Activated CD4-positive, CD25-positive, alpha-beta regulatory T cell treated with anti-CD3 and anti-CD28 coated beads, Interleukin-2, amount 50 U/mL, for 24 hours (primary cell): ENCODE measurements around the gene SCYL2.
"Not testable (repeated sequence)": the region's sequence is repeated elsewhere in the genome, so short reads cannot be mapped to it uniquely, and the experiment has no call there.

Source experiments
- ATAC-seq, 2 donors: fragments of 150-1000 bp; cut with Tn5 transposase; one replicate each; pipeline ENCODE4 v1.10.0; 2021; ENCODE audit warnings: mild to moderate bottlenecking in 1 of 2, moderate library complexity in 1 of 2

SCYL2 gene

DNA sequence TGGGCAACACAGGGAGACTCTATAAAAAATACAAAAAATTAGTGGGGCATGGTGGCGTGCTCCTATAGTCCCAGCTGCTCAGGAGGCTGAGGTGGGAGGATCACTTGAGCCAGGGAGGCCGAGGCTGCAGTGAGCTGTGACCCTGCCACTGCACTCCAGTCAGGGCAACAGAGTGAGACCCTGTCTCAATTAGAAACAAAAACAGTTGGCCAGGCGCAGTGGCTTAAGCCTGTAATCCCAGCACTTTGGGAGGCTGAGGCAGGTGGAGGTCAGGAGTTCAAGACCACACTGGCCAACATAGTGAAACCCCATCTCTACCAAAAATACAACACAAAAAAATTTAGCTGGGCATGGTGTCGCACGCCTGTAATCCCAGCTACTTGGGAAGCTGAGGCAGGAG lies 1.9 kb upstream of the SCYL2 start:
- ATAC-seq: not testable (repeated sequence)

DNA sequence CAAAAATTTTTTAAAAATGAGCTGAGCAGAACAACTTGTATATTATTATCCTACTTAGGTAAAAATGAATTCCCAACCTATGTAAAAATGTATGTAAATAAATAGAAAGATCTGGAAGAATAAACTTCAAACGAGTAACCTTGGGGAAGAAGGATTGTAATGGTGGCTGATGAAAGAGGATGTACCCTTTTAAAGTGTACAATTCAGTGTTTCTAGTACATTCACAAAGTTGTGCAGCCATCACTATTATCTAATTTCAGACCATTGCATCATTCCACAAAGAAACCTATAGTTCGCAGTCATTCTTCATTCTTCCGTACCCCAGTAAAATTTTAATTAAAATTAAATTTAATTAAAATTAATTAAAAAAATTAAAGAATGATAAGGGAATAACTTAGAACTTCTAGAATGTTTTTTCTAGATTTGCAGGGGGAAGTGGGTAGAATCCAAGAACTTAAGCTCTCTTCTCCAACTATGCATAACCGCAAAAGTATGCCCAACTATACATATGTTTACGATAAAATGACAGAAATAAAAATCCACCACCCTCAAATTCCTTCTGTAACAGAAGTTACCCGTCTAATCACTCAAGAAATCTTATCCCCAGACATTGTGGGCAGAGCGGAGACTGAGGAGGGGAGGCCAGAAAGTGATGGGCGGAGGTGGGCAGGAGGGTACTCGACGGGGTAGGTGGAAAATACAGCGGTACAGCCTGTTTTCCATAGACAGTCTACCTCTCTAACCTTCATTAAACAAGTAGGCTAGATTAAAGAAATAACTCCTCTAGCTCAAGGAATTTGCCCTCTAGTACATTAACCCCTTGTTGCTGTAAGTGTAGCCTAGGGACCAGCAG lies 1.0 kb upstream of the SCYL2 start:
- ATAC-seq: no peak

GRCh38 chr12:100266585-100266834 lies 467 bp upstream of the SCYL2 start:
- ATAC-seq: peak; percentile 85 to 86

GRCh38 chr12:100267603-100268281 lies 765 bp downstream of the SCYL2 start:
- ATAC-seq: no peak

- no peak for ATAC-seq
These were observed 2.0 kb downstream of the SCYL2 start for GRCh38 chr12:100268835-100269564.

DNA sequence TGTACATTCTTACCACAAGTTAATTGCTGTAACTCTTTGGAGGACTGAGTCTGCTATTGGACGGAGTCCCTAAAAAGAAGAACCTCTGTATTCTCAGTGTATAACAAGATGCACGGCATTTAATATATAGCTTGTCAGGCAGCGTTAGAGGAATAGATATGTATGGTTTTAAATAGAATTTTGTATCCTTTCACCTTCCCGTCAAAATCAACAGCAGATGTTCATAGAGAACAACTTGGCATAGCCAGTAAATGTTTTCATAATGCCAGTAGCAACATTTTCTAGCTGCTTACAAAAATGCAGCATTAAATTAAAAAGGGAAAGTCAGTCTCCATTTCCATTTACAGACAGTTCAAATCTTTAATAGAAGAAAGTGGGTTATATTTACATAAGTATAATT lies 6.8 kb downstream of the SCYL2 start:
- no peak for ATAC-seq

DNA sequence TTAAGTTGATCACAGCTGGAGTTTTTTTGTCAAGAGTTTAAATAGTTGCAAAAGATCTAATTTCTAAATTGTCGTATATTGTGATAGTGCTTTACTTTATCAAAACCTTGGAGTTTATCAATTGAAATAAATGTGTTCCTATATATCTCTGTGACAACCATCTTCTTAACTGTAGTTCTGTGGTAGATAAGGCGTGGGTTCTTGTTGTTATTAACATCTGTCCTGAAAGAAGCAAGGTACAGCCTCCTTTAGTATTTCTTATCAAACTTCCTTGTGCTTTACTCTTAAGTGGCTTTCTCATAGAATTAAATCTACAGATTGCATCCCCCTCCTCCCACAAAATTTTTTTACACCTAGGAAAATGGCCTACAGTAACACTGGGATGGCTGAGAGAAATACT lies 7.3 kb downstream of the SCYL2 start:
- ATAC-seq: no peak

- no peak for ATAC-seq
These were observed 12.2 kb downstream of the SCYL2 start for GRCh38 chr12:100279159-100279558.

GRCh38 chr12:100279607-100280244 lies 12.7 kb downstream of the SCYL2 start:
- no peak for ATAC-seq

DNA sequence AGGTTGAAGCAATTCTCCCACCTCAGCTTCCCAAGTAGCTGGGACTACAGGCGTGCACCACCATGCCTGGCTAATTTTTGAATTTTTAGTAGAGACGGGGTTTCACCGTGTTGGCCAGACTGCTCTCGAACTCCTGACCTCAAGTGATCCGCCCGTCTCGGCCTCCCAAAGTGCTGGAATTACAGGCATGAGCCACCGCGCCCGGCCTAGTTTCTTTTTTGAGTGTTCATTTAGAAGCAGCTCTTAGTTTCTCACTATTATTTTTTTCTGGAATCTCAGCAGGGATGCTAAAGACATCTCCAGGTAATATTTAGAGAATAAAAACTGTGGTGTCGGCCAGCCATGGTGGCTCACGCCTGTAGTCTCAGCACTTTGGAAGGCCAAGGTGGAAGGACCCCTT lies 17.6 kb downstream of the SCYL2 start:
- not testable (repeated sequence) for ATAC-seq

- no peak for ATAC-seq
These were observed 22.1 kb downstream of the SCYL2 start for GRCh38 chr12:100289038-100289437.

- no peak for ATAC-seq
These were observed 23.0 kb downstream of the SCYL2 start for GRCh38 chr12:100290016-100290415.

GRCh38 chr12:100293017-100293416 lies 26.0 kb downstream of the SCYL2 start:
- no peak for ATAC-seq

GRCh38 chr12:100294366-100294765 lies 27.4 kb downstream of the SCYL2 start:
- not testable (repeated sequence) for ATAC-seq

DNA sequence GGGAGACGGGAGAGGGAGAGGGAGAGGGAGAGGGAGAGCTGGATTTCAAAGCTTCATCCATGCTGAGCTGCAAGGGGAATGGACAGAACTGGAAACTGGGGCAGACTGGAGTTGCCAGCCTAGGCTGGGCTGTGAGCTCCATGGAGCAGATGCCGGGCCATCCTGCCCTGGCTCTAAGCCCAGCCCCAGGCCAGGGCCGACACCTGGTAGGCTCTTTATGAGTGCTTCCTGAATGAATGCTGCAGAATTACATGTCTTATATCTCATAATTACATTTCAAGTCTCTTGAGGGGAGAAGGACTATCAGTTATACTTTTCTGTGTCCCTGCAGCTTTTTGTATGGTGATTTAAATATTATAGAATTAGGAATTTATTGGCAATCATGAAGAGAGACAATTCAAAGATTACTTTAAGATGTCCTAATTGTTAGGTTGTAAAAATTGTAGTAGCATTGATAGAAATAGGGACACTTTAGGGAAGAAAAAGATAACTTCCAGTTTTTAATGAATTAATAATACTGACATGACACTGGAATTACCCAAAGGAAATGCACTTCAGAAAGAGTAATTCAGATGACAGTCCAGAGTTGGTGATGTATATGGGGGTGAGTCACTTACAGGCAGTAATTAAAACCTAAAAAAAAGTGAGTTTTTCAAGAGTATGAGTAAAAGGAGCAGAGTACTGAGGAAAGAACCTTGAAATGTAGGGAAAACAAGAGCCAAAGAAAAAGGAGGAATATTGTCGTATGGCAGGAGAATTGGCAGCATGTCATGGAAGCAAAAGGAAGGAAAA lies 29.0 kb downstream of the SCYL2 start:
- no peak for ATAC-seq

DNA sequence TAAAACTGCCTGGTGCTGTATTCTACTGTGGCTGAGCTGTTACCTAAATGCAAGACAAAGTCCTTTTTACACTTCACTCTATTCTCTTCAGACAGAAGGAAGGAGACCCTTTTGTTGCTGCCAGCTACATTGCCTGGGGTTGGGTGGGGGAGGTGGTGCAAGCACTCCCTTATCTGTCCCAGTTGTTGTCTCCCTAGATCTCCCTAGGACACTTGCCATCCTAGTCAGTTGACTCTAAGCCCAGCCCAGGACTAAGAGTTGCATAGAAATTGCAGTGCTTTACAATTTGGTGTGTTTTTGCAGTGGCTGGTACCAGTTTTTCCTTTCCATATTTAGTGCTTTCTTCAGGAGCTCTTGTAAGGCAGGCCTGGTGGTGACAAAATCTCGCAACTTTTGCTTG lies 35.1 kb downstream of the SCYL2 start:
- no peak for ATAC-seq

DNA sequence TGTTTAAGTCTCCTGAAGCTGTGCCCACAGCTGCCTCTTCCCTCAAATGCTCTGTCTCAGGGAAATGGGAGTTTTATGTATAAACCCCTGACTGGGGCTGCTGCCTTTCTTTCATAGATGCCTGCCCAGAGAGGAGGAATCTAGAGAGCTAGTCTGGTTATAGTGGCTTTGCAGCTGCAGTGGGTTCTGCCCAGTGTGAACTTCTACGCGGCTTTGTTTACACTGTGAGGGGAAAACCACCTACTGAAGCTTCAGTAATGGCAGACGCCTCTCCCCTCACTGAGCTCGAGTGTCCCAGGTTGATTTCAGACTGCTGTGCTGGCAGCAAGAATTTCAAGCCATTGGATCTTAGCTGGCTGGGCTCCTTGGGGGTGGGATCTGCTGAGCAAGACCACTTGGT lies 36.9 kb downstream of the SCYL2 start:
- no peak for ATAC-seq

DNA sequence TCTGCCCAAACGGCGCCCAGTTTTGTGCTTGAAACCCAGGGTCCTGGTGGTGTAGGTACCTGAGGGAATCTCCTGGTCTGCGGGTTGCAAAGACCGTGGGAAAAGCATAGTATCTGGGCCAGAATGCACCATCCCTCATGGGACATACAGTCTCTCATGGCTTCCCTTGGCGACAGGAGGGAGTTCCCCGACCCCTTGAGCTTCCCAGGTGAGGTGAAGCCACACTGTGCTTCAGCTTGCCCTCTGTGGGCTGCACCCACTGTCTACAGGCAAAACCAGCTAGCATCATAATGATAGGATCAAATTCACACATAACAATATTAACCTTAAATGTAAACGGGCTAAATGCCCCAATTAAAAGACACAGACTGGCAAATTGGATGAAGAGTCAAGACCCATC lies 37.4 kb downstream of the SCYL2 start:
- not testable (repeated sequence) for ATAC-seq

DNA sequence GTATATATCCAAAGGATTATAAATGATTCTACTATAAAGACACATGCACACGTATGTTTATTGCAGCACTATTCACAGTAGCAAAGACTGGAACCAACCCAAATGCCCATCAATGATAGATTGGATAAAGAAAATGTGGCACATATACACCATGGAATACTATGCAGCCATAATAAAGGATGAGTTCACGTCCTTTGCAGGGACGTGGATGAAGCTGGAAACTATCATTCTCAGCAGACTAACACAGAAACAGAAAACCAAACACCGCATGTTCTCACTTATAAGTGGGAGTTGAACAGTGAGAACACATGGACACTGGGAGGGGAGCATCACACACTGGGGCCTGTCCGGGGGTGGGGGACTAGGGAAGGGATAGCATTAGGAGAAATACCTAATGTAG lies 41.2 kb downstream of the SCYL2 start:
- not testable (repeated sequence) for ATAC-seq

- no peak for ATAC-seq
These were observed 44.3 kb downstream of the SCYL2 start for GRCh38 chr12:100311317-100311716.

GRCh38 chr12:100317371-100317770 lies 50.4 kb downstream of the SCYL2 start:
- no peak for ATAC-seq

- no peak for ATAC-seq
These were observed 57.5 kb downstream of the SCYL2 start for GRCh38 chr12:100324498-100324897.

DNA sequence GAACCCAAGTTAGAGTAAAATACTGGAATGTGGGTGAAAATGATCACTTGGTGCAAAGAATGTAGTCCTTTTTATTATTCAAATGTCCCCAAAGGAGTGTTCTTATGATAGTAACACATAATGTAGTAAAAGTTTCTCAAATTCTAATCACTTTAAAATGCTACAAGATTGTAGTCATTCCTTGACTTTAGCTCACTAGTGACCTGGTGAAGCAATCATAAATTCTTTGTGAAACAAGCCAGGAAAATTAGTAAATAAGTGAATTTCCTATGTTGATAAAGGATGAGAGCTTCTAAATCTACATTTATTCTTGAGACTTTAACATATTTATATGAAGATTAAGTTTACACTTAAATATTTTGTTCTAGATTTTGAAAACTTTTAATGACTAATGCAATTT lies 59.2 kb downstream of the SCYL2 start:
- ATAC-seq: no peak
